ENCODE data around the gene CARTPT. TPM values are rescaled to one million over a fixed set of nuclear protein-coding genes. Genes with fewer than 3 reads are reported as not detected.

The CARTPT gene
- total RNA-seq, 4 donors from 2014 or later = not detected

DNA sequence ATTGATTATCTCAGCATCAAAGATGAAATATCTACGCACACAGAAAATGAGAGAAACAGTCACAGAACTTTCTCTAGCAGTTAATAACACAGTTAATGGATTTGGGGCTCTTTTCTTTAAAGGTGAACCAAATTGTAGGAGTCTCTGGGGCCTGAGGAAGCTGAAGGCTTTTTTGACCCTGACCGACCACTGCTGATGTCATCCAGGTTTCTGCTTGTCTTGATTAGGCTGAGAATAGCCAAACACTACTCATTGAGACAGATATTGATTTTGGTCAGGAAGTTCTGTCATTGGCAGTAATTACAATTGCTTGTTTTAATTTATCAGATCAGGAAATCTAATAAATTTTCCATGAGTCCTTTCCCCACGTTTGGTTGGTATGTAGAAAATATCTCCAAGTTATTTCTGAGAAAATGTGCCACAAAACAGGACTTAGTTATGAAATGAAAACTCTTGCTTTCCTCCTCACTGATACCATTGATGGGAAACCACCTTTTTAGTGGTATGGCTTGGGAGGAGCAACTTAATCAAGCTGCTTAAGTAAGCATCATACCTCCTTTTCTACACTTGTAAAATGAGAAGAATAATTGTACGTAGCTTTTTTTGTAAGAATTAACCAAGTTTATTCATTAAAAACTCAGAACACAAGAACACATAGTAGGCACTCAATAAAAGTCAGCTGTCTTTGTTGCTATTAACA, 19.7 kb downstream of the CARTPT start:
- Histone ChIP-seq H3K4me1 (no peaks in the 10 kb centered on the region), H3K4me3 (no peak overlapping the region), H3K27me3 (no peaks in the 10 kb centered on the region), H3K27ac (no peak overlapping the region), H3K9me3 (no peaks in the 10 kb centered on the region), H3K36me3 (no peaks in the 10 kb centered on the region)
- ATAC-seq = no peak
- TF ChIP-seq POLR2A (IDR thresholded peaks at IDR 0.05) = no peak
- TF ChIP-seq, protein P1, sequence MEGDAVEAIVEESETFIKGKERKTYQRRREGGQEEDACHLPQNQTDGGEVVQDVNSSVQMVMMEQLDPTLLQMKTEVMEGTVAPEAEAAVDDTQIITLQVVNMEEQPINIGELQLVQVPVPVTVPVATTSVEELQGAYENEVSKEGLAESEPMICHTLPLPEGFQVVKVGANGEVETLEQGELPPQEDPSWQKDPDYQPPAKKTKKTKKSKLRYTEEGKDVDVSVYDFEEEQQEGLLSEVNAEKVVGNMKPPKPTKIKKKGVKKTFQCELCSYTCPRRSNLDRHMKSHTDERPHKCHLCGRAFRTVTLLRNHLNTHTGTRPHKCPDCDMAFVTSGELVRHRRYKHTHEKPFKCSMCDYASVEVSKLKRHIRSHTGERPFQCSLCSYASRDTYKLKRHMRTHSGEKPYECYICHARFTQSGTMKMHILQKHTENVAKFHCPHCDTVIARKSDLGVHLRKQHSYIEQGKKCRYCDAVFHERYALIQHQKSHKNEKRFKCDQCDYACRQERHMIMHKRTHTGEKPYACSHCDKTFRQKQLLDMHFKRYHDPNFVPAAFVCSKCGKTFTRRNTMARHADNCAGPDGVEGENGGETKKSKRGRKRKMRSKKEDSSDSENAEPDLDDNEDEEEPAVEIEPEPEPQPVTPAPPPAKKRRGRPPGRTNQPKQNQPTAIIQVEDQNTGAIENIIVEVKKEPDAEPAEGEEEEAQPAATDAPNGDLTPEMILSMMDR (IDR thresholded peaks at IDR 0.05 in 4 of 5, conservative IDR thresholded peaks at IDR 0.05 in 1 of 5) = no peak
- in situ Hi-C loops (cut with MboI; ENCODE audit: low sequenced_read_pairs in 4 of 4) = no loop called here
- no peak for DNase-seq
- intact Hi-C loops (cut with DNase I; ENCODE audit: low total_unique reads) = no loop called here

- no peaks in the 10 kb centered on the region for H3K4me1 ChIP-seq
- H3K27me3 ChIP-seq = no peaks in the 10 kb centered on the region
- DNase-seq = no peak
- no peak overlapping the region for H3K4me3 ChIP-seq
- in situ Hi-C loops (cut with MboI; ENCODE audit: low sequenced_read_pairs in 4 of 4) = no loop called here
- no peaks in the 10 kb centered on the region for H3K9me3 ChIP-seq
- no peak for TF ChIP-seq POLR2A (IDR thresholded peaks at IDR 0.05)
- TF ChIP-seq, protein P1 (IDR thresholded peaks at IDR 0.05 in 4 of 5, conservative IDR thresholded peaks at IDR 0.05 in 1 of 5) = no peak
- ATAC-seq = no peak
- no peaks in the 10 kb centered on the region for H3K36me3 ChIP-seq
- intact Hi-C loops (cut with DNase I; ENCODE audit: low total_unique reads) = no loop called here
- no peak overlapping the region for H3K27ac ChIP-seq
Observed at GRCh38 chr5:71740015-71740753, 21.1 kb downstream of the CARTPT start.

GRCh38 chr5:71743155-71743554, 24.1 kb downstream of the CARTPT start:
- in situ Hi-C loops (cut with MboI; ENCODE audit: low sequenced_read_pairs in 4 of 4) (no loop called here), intact Hi-C loops (cut with DNase I; ENCODE audit: low total_unique reads) (no loop called here)
- no peak overlapping the region for H3K27ac ChIP-seq
- no peaks in the 10 kb centered on the region for H3K9me3 ChIP-seq
- ATAC-seq (no peak), DNase-seq (no peak)
- H3K4me3 ChIP-seq = no peak overlapping the region
- no peaks in the 10 kb centered on the region for H3K27me3 ChIP-seq
- H3K4me1 ChIP-seq = no peaks in the 10 kb centered on the region
- H3K36me3 ChIP-seq = no peaks in the 10 kb centered on the region
- TF ChIP-seq POLR2A (IDR thresholded peaks at IDR 0.05) = no peak
- TF ChIP-seq, protein P1 (IDR thresholded peaks at IDR 0.05 in 4 of 5, conservative IDR thresholded peaks at IDR 0.05 in 1 of 5) = no peak

- intact Hi-C loops (cut with DNase I; ENCODE audit: low total_unique reads) = no loop called here
- Histone ChIP-seq H3K36me3 (no peaks in the 10 kb centered on the region), H3K4me3 (no peak overlapping the region), H3K4me1 (no peaks in the 10 kb centered on the region), H3K27me3 (no peaks in the 10 kb centered on the region), H3K27ac (no peak overlapping the region), H3K9me3 (no peaks in the 10 kb centered on the region)
- TF ChIP-seq POLR2A (IDR thresholded peaks at IDR 0.05) = no peak
- TF ChIP-seq, protein P1 (IDR thresholded peaks at IDR 0.05 in 4 of 5, conservative IDR thresholded peaks at IDR 0.05 in 1 of 5) = no peak
- ATAC-seq = no peak
- in situ Hi-C loops (cut with MboI; ENCODE audit: low sequenced_read_pairs in 4 of 4) = no loop called here
- no peak for DNase-seq
Observed at GRCh38 chr5:71744009-71744790, 25.1 kb downstream of the CARTPT start.
